H9 (cell line): ENCODE data around the gene KAT6B. TPM values are rescaled to one million over a fixed set of nuclear protein-coding genes. Genes with fewer than 3 reads are reported as not detected.
A peak's percentile ranks its signal among the peaks of the same experiment; 100 is the strongest.

Source experiments
- DNase-seq: peaks from one replicate; pipeline ENCODE4 v3.0.0-alpha.2; 2017
- H2AFZ ChIP-seq: one replicate; pipeline ENCODE4 v1.6.1; 2013; ENCODE audit warnings: mild to moderate bottlenecking, low read length, control low read depth, moderate library complexity
- H2AK5ac ChIP-seq: 2 replicates; pipeline ENCODE4 v1.6.1; 2013; ENCODE audit warnings: low read length, control low read depth, mixed read lengths; ENCODE audit not compliant: insufficient read length
- H2BK120ac ChIP-seq: one replicate; pipeline ENCODE4 v1.6.1; 2013; ENCODE audit warnings: low read depth, mild to moderate bottlenecking, low read length, control low read depth, inconsistent platforms; ENCODE audit not compliant: poor library complexity, severe bottlenecking
- H2BK12ac ChIP-seq: 2 replicates; pipeline ENCODE4 v1.6.1; 2013; ENCODE audit warnings: low read length, control low read depth, mixed read lengths, low read depth; ENCODE audit not compliant: insufficient read length
- H2BK15ac ChIP-seq: 2 replicates; pipeline ENCODE4 v1.6.1; 2013; ENCODE audit warnings: low read depth, low read length, control low read depth
- H2BK20ac ChIP-seq: one replicate; pipeline ENCODE4 v1.6.1; 2013; ENCODE audit warnings: low read depth, mild to moderate bottlenecking, low read length, control low read depth, inconsistent platforms; ENCODE audit not compliant: poor library complexity, severe bottlenecking
- H2BK5ac ChIP-seq: 2 replicates; pipeline ENCODE4 v1.6.1; 2013; ENCODE audit warnings: low read length, control low read depth, mixed read lengths; ENCODE audit not compliant: insufficient read length
- H3K14ac ChIP-seq: 2 replicates; pipeline ENCODE4 v1.6.1; 2013; ENCODE audit warnings: low read length, control low read depth; ENCODE audit not compliant: insufficient read depth
- H3K18ac ChIP-seq: 2 replicates; pipeline ENCODE4 v1.6.1; 2013; ENCODE audit warnings: low read depth, mild to moderate bottlenecking, mixed read lengths, low read length, control low read depth; ENCODE audit not compliant: insufficient read length
- H3K23ac ChIP-seq: 2 replicates; pipeline ENCODE4 v1.6.1; 2013; ENCODE audit warnings: low read length, control low read depth, mixed read lengths, low read depth; ENCODE audit not compliant: insufficient read length
- H3K23me2 ChIP-seq: 2 replicates; pipeline ENCODE4 v1.6.1; 2013; ENCODE audit warnings: low read depth, mild to moderate bottlenecking, mixed read lengths, low read length, control low read depth; ENCODE audit not compliant: insufficient read length, poor library complexity, severe bottlenecking
- H3K27ac ChIP-seq: 2 replicates; pipeline ENCODE4 v1.5.1; 2013; ENCODE audit warnings: low read length, control low read depth, mixed read lengths, low read depth; ENCODE audit not compliant: insufficient read length
- H3K27me3 ChIP-seq: 2 replicates; pipeline ENCODE4 v1.6.1; 2013; ENCODE audit warnings: low read length, control low read depth, inconsistent platforms; ENCODE audit not compliant: insufficient read depth
- H3K4ac ChIP-seq: 2 replicates; pipeline ENCODE4 v1.6.1; 2013; ENCODE audit warnings: low read depth, mild to moderate bottlenecking, control low read depth, inconsistent platforms, low read length, moderate library complexity
- H3K4me1 ChIP-seq: 2 replicates; pipeline ENCODE4 v1.6.1; 2013; ENCODE audit warnings: low read length, control low read depth, inconsistent platforms; ENCODE audit not compliant: insufficient read depth
- H3K4me2 ChIP-seq: 2 replicates; pipeline ENCODE4 v1.6.1; 2013; ENCODE audit warnings: low read length, control low read depth, mixed read lengths; ENCODE audit not compliant: insufficient read length, insufficient read depth
- H3K56ac ChIP-seq: 2 replicates; pipeline ENCODE4 v1.6.1; 2013; ENCODE audit warnings: low read depth, mild to moderate bottlenecking, mixed read lengths, low read length, control low read depth; ENCODE audit not compliant: insufficient read length
- H3K79me1 ChIP-seq: 2 replicates; pipeline ENCODE4 v1.6.1; 2013; ENCODE audit warnings: low read depth, mild to moderate bottlenecking, moderate library complexity, low read length, control low read depth, inconsistent platforms; ENCODE audit not compliant: insufficient read depth, poor library complexity, severe bottlenecking
- H3K79me2 ChIP-seq: 2 replicates; pipeline ENCODE4 v1.6.1; 2013; ENCODE audit warnings: low read length, control low read depth, inconsistent platforms; ENCODE audit not compliant: insufficient read depth
- H3K9ac ChIP-seq: 2 replicates; pipeline ENCODE4 v1.6.1; 2013; ENCODE audit warnings: low read length, control low read depth, mixed read lengths; ENCODE audit not compliant: insufficient read length; ENCODE audit errors: extremely low read depth
- H3K9me3 ChIP-seq: one replicate; pipeline ENCODE4 v1.6.1; 2013; ENCODE audit warnings: low read depth, low read length, inconsistent platforms; ENCODE audit not compliant: control insufficient read depth
- H3T11ph ChIP-seq: one replicate; pipeline ENCODE4 v1.6.1; 2013; ENCODE audit warnings: mild to moderate bottlenecking, low read length, control low read depth, inconsistent platforms
- H4K20me1 ChIP-seq: one replicate; pipeline ENCODE4 v1.6.1; 2013; ENCODE audit not compliant: control insufficient read depth, insufficient read length, insufficient read depth
- H4K5ac ChIP-seq: 2 replicates; pipeline ENCODE4 v1.6.1; 2013; ENCODE audit warnings: low read depth, mild to moderate bottlenecking, mixed read lengths, low read length, control low read depth; ENCODE audit not compliant: insufficient read length
- H4K8ac ChIP-seq: replicated peaks from 2 replicates; pipeline ENCODE4 v1.6.1; 2013; ENCODE audit warnings: low read length, control low read depth, mixed read lengths, low read depth; ENCODE audit not compliant: insufficient read length
- H4K91ac ChIP-seq: 2 replicates; pipeline ENCODE4 v1.6.1; 2013; ENCODE audit warnings: low read depth, mild to moderate bottlenecking, moderate library complexity, mixed read lengths, low read length, control low read depth; ENCODE audit not compliant: insufficient read length
- H3K27ac Mint-ChIP-seq, 3 experiments: 2 replicates in 2 of 3; 3 replicates in 1 of 3; pipeline ENCODE4 v1.8.0; 2020 to 2021; ENCODE audit warnings: mixed read lengths in 3 of 3, mild to moderate bottlenecking in 1 of 3, moderate library complexity in 1 of 3
- H3K27me3 Mint-ChIP-seq: 2 replicates; pipeline ENCODE4 v1.8.0; 2021; ENCODE audit warnings: low read depth, mild to moderate bottlenecking, moderate library complexity, mixed read lengths
- H3K36me3 Mint-ChIP-seq, 3 experiments: 2 replicates in 2 of 3; 3 replicates in 1 of 3; pipeline ENCODE4 v1.8.0; 2020 to 2021; ENCODE audit warnings: low read depth in 3 of 3, mixed read lengths in 3 of 3; ENCODE audit not compliant: insufficient read depth in 1 of 3
- H3K4me1 Mint-ChIP-seq, 2 experiments: 2 replicates each; pipeline ENCODE4 v1.8.0; 2020; ENCODE audit warnings: mixed read lengths in 2 of 2
- H3K4me3 Mint-ChIP-seq, 2 experiments: 2 replicates in 1 of 2; 3 replicates in 1 of 2; pipeline ENCODE4 v1.8.0; 2020 to 2021; ENCODE audit warnings: mild to moderate bottlenecking in 2 of 2, mixed read lengths in 2 of 2, moderate library complexity in 1 of 2
- H3K9me3 Mint-ChIP-seq, 2 experiments: 2 replicates in 1 of 2; 3 replicates in 1 of 2; pipeline ENCODE4 v1.8.0; 2020; ENCODE audit warnings: mild to moderate bottlenecking in 2 of 2, mixed read lengths in 2 of 2, moderate library complexity in 1 of 2
- CTCF ChIP-seq: fragments of 200-600 bp; sonication (generic); conservative IDR thresholded peaks from 3 replicates; pipeline ENCODE4 v1.8.0; 2021; ENCODE audit warnings: antibody characterized with exemption, mild to moderate bottlenecking
- WGBS: extraction: QIAGEN DNeasy Blood & Tissue Kit; methylation state at CpG from one replicate; pipeline ENCODE4 v1.1.7; 2013; ENCODE audit warnings: missing lambda C conversion rate, low lambda C conversion rate, mixed read lengths; ENCODE audit not compliant: insufficient read length; ENCODE audit errors: extremely low coverage; 5-methylcytosine and 5-hydroxymethylcytosine counted together
- total RNA-seq: library from RNA; stranded (reverse); gene quantifications from 2 replicates; pipeline ENCODE4 v1.2.1, GENCODE V29; 2021

The KAT6B gene
- total RNA-seq, 1 experiment from 2014 or later = 34.2 TPM

GRCh38 chr10:75071756-75072155 lies 245.4 kb downstream of the KAT6B start:
- H3T11ph ChIP-seq = no peak overlapping the region
- no CpG with 5 or more reads among the region's 14 CpGs for WGBS
- no peak for DNase-seq
- no peak overlapping the region for H3K56ac ChIP-seq
- H3K79me1 ChIP-seq = no peaks in the 10 kb centered on the region
- Mint-ChIP-seq H3K4me1 (peaks cover 25 to 28% of the 10 kb centered on the region in 2 experiments), H3K27me3 (peaks cover 4% of the 10 kb centered on the region), H3K4me3 (no peak overlapping the region), H3K27ac (peak overlapping the region in 1 of 3 experiments; percentile 21; a peak in 2 of 7 replicates), H3K36me3 (no peaks in the 10 kb centered on the region), H3K9me3 (no peaks in the 10 kb centered on the region; a peak in 1 of 5 replicates)
- H2AK5ac ChIP-seq = no peak overlapping the region
- peaks cover 7% of the 10 kb centered on the region for H3K4me1 ChIP-seq
- no peak overlapping the region for H3K23ac ChIP-seq
- no peak overlapping the region for H3K4me2 ChIP-seq
- H3K14ac ChIP-seq = no peak overlapping the region
- no peaks in the 10 kb centered on the region for H4K20me1 ChIP-seq
- H2AFZ ChIP-seq = no peak overlapping the region
- no peaks in the 10 kb centered on the region for H3K27me3 ChIP-seq
- no peak overlapping the region for H2BK5ac ChIP-seq
- no peak overlapping the region for H2BK15ac ChIP-seq
- H2BK12ac ChIP-seq = no peak overlapping the region
- H3K4ac ChIP-seq = no peak overlapping the region
- no peak overlapping the region for H3K9ac ChIP-seq
- no peak overlapping the region for H3K27ac ChIP-seq
- H4K5ac ChIP-seq = no peak overlapping the region
- no peak overlapping the region for H2BK20ac ChIP-seq
- no peak overlapping the region for H4K91ac ChIP-seq
- TF ChIP-seq CTCF = no peak
- no peaks in the 10 kb centered on the region for H3K9me3 ChIP-seq
- H4K8ac ChIP-seq = no peak overlapping the region
- no peaks in the 10 kb centered on the region for H3K79me2 ChIP-seq
- H2BK120ac ChIP-seq = no peak overlapping the region
- no peak overlapping the region for H3K18ac ChIP-seq
- no peaks in the 10 kb centered on the region for H3K23me2 ChIP-seq
